ENCODE measurements around the gene GALNT1.

- no peak for TF ChIP-seq POLR2AphosphoS5 (IDR thresholded peaks at IDR 0.05; ENCODE audit: borderline replicate concordance, low read depth, low read length)
- TF ChIP-seq FOXP2 (optimal IDR thresholded peaks at IDR 0.05; ENCODE audit: control extremely low read depth, extremely low read length, insufficient read depth), result no peak
- TF ChIP-seq EZH2 (IDR thresholded peaks at IDR 0.05), result no peak
These were observed 21.7 kb upstream of the GALNT1 start for GRCh38 chr18:35559867-35560266.
